Fibroblast of mammary gland (primary cell): Measurements from ENCODE around the gene C19orf73.

ENCODE experiments used
- DNase-seq: peaks from one replicate; pipeline ENCODE4 v3.0.0-alpha.2; 2010; ENCODE audit warnings: low read depth
- H3K4me3 ChIP-seq: 2 replicates; pipeline ENCODE4 v1.5.1; 2011; ENCODE audit warnings: low read depth, mild to moderate bottlenecking, low read length, moderate library complexity; ENCODE audit not compliant: control insufficient read depth
- CTCF ChIP-seq: conservative IDR thresholded peaks from 2 replicates; pipeline ENCODE4 v1.5.1; 2011; ENCODE audit warnings: low read depth, low read length, inconsistent platforms; ENCODE audit not compliant: control insufficient read depth, insufficient read depth

Gene C19orf73

DNA sequence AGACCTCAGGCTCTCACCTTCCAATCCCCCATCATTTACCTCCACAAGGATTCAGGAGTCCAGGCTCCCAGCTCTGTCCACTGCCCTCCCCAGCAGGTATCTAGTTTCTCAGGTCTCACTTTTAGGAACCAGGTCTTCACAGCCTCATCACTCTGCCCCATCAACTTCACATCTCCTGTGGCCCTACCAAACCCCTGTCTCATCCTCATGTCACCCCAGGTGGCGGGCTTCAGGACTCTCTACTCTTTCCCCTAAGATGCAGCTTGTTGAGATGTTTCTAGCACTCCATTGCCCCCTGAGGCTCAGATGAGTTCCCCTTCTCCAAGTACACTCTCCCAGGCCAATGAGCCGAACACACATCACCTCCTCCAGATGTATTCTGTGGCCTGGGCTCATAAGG lies 1.9 kb upstream of the C19orf73 start:
- H3K4me3 ChIP-seq, result no peak overlapping the region
- no peak for TF ChIP-seq CTCF

GRCh38 chr19:49120325-49120683 lies 1.4 kb upstream of the C19orf73 start:
- DNase-seq, result no peak
- no peak overlapping the region for H3K4me3 ChIP-seq
- no peak for TF ChIP-seq CTCF

More for the DNA sequence above, 1.9 kb upstream of the C19orf73 start:
- DNase-seq, result no peak

- H3K4me3 ChIP-seq, result peak within 1 kb of the TSS; percentile 63
- TF ChIP-seq CTCF, result no peak
- DNase-seq, result peak; percentile 42
These were observed 725 bp upstream of the C19orf73 start, which contains the start of gene PPFIA3 for GRCh38 chr19:49119411-49120324. Gene PPFIA3 (plus strand): TSS chr19:49119544. CDS start chr19:49127874, 8,330 bp downstream.

DNA sequence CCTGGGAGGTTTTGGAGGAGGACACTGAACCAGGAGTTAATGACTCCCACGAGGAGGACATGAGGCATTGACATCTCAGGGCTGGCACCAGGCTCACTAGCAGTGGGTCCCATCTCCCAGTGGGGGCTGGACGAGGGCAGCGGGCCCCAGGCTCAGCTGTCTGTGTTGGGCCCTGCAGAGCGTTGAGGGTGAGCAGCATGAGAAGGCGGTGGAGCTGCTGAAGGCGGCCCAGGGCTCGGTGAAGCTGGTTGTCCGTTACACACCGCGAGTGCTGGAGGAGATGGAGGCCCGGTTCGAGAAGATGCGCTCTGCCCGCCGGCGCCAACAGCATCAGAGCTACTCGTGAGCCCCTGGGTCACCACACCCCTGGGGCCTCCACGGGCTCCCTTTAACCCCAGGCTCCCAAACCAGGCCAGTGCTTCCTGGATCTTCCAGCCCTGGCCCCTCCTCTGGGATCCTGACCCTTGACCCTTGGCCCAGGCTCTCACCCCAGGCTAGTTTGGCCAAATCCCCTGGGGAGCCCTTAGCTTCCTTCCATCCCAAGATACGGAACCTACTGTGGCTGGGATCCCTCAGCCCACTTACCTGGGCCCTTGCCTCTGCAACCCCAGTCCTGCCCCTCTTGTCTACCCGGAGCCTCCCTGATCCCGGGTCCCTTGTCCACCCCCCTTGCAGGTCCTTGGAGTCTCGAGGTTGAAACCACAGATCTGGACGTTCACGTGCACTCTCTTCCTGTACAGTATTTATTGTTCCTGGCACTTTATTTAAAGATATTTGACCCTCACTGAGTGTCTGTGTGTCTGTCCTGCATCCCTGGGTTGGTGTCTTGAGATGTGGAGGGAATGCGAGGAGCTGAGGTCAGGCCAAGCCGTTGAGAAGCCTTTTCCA lies 1.0 kb downstream of the C19orf73 start:
- no peak for TF ChIP-seq CTCF
- H3K4me3 ChIP-seq, result peak overlapping the region; percentile 63
- DNase-seq, result no peak

GRCh38 chr19:49116544-49116943 lies 2.4 kb downstream of the C19orf73 start:
- no peak for TF ChIP-seq CTCF
- no peak for DNase-seq
- no peak overlapping the region for H3K4me3 ChIP-seq

DNA sequence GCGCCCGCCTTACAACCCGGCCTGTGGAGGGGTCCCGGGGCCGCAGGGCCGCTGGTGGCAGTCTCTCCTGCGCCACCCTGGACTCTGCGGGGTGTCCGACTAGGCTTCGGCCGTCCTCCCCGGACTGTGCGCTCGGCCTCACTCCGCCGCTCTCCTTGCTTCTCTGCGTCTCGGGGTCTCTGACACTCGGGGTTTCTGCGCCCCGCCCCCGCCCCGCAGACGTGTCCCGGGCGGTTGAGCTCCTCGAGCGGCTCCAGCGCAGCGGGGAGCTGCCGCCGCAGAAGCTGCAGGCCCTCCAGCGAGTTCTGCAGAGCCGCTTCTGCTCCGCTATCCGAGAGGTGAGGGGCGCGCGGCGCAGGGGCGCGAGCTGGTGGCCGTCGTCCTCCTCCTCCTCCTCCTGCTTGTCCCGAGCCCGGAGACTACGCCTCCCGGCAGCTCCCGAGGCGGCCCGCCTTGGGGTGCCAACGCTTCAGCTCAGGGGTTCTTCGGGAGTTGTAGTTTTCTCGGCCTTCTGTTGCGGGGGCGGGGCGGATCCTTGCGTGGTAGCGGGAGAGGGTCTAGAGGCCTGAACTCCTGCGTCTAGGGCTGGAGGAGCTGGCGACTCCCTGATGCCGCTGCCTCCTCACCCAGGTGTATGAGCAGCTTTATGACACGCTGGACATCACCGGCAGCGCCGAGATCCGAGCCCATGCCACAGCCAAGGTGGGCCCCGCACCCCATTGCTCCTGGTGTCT lies 4.1 kb downstream of the C19orf73 start:
- no peak for TF ChIP-seq CTCF
- H3K4me3 ChIP-seq, result peak overlapping the region; percentile 60
- peak; percentile 42 for DNase-seq
